GM23338 (cell line): ENCODE data around the gene SNRPF.

Source experiments
- CREB1 ChIP-seq: fragments of 250-450 bp; sonication (Bioruptor Pico); IDR thresholded peaks from 2 replicates; pipeline ENCODE4 v1.5.0; 2020; ENCODE audit warnings: low read depth, mild to moderate bottlenecking, moderate library complexity
- EZH2 ChIP-seq: fragments of 200-600 bp; sonication (generic); IDR thresholded peaks from one replicate; pipeline ENCODE4 v1.8.0; 2017; ENCODE audit warnings: antibody characterized with exemption, mild to moderate bottlenecking, low read depth; ENCODE audit not compliant: unreplicated experiment
- EZH2phosphoT487 ChIP-seq: fragments of 200-600 bp; sonication (generic); IDR thresholded peaks from one replicate; pipeline ENCODE4 v1.8.1; 2018; ENCODE audit warnings: antibody characterized with exemption; ENCODE audit not compliant: unreplicated experiment
- JUNB ChIP-seq: IDR thresholded peaks from one replicate; pipeline ENCODE4 v1.6.1; 2016; ENCODE audit warnings: antibody characterized with exemption; ENCODE audit not compliant: unreplicated experiment
- NANOG ChIP-seq: IDR thresholded peaks from 2 replicates; pipeline ENCODE4 v1.6.1; 2016; ENCODE audit warnings: antibody characterized with exemption, borderline replicate concordance
- POLR2AphosphoS5 ChIP-seq: IDR thresholded peaks from 2 replicates; pipeline ENCODE4 v1.6.1; 2016; ENCODE audit warnings: antibody characterized with exemption, low read depth
- REST ChIP-seq: IDR thresholded peaks from one replicate; pipeline ENCODE4 v1.6.1; 2018; ENCODE audit warnings: antibody characterized with exemption; ENCODE audit not compliant: unreplicated experiment
- STAT1 ChIP-seq: IDR thresholded peaks from one replicate; pipeline ENCODE4 v1.6.1; 2016; ENCODE audit warnings: antibody characterized with exemption; ENCODE audit not compliant: unreplicated experiment
- ZNF114 ChIP-seq: fragments of 250-450 bp; sonication (Bioruptor Pico); IDR thresholded peaks from 2 replicates; pipeline ENCODE4 v1.5.0; 2020; ENCODE audit warnings: mild to moderate bottlenecking, moderate library complexity
- TF ChIP-seq, protein P1 (sequence below), 2 experiments: fragments of 200-600 bp in 1 of 2; sonication (generic) in 1 of 2; conservative IDR thresholded peaks; 2 replicates each; pipeline versions ENCODE4 v1.5.1 to v1.6.1; 2016 to 2017; ENCODE audit warnings: antibody characterized with exemption in 2 of 2, low read depth in 2 of 2, mild to moderate bottlenecking in 2 of 2, moderate library complexity in 1 of 2

GRCh38 chr12:95857799-95858198 is 953 bp upstream of the SNRPF start:
- TF ChIP-seq EZH2 (no peak), CREB1 (CRISPR knock-in tag) (no peak), POLR2AphosphoS5 (no peak), EZH2phosphoT487 (no peak), REST (no peak), JUNB (no peak), STAT1 (no peak), NANOG (no peak), ZNF114 (no peak)
- TF ChIP-seq, protein P1, sequence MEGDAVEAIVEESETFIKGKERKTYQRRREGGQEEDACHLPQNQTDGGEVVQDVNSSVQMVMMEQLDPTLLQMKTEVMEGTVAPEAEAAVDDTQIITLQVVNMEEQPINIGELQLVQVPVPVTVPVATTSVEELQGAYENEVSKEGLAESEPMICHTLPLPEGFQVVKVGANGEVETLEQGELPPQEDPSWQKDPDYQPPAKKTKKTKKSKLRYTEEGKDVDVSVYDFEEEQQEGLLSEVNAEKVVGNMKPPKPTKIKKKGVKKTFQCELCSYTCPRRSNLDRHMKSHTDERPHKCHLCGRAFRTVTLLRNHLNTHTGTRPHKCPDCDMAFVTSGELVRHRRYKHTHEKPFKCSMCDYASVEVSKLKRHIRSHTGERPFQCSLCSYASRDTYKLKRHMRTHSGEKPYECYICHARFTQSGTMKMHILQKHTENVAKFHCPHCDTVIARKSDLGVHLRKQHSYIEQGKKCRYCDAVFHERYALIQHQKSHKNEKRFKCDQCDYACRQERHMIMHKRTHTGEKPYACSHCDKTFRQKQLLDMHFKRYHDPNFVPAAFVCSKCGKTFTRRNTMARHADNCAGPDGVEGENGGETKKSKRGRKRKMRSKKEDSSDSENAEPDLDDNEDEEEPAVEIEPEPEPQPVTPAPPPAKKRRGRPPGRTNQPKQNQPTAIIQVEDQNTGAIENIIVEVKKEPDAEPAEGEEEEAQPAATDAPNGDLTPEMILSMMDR (conservative IDR thresholded peaks at IDR 0.05; ENCODE audit: low read depth in 2 of 2): no peak
